ENCODE data around the gene TRMT44.
"Not testable (repeated sequence)": the region's sequence is repeated elsewhere in the genome, so short reads cannot be mapped to it uniquely, and the experiment has no call there.

TRMT44 gene

GRCh38 chr4:8500966-8501365 is 60.4 kb downstream of the TRMT44 start:
- DNase-seq = no peak

DNA sequence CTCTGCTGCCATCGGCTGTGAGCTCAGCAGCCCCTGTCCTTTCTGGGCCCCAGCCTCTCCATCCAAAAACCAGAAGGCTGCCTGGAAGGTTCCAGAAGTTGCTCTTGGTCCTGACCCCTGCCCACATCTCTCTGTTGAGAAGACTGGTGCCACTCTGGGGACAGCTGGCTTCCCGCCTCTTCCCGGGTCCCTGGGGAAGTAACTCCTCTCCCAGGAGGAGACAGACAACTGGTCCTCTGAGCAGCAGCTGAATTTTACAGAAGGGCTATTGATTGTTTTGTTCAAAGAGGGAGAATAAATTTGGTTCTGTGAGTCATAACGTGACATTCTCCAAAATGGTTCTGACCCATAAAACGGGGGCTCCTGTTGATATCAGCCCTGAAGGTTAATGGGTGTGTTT is 61.2 kb downstream of the TRMT44 start:
- DNase-seq = no peak

GRCh38 chr4:8502371-8502770 is 61.8 kb downstream of the TRMT44 start:
- no peak for DNase-seq

DNA sequence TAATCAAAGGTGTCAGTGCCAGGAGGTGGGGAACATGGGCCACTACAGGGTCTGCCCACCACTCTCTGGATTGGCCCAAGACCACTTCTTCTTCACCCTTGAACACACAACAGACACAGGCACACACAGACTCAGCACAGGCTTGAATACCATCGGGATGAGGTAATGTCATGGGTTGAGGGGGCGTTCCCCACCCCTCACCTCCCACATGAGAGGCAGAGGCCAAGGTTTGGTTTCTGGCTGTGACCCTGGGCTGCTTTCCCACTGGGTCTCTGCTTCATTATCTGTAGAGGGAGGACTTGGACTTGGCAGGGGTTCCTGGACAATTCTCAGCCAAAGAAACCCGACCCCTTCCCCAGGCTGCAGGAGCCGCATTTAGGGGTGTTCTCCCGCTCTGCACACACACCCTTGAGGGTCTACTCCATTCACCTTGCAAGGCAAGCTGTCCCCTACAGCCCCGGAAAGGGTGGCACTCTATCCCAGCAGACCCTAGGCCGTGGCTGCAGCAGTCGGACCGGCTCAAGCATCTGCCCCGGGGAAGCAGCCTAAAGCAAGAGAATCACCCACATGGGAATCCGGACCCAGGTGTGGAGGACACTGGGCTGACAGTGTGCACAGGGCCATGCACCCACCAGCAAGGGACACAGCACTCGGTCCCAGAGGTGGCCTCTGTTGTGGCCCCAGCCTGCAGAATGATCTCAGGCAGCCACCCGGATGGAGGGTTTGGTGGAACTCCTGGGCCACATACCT is 62.4 kb downstream of the TRMT44 start:
- no peak for DNase-seq

DNA sequence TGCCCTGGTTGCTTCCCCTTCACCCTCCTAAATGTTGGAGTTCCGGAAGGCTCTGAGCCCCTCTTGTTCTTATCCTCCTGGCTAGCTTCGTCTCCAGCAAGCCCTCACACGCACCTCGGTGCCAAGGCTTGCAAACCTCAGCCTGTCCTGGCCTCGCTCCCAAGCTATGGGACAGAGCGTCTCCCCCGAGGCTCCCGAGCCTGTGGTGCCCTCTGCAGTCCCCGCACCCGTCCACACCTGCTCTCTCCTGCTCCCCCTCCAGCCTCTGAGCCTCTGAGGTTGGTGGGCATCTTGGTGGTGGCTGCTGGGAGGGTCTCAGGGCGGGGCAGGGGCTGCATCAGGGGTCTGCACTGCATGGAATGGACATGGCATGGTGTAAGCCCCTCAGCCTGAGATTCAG is 63.2 kb downstream of the TRMT44 start:
- no peak for DNase-seq

DNA sequence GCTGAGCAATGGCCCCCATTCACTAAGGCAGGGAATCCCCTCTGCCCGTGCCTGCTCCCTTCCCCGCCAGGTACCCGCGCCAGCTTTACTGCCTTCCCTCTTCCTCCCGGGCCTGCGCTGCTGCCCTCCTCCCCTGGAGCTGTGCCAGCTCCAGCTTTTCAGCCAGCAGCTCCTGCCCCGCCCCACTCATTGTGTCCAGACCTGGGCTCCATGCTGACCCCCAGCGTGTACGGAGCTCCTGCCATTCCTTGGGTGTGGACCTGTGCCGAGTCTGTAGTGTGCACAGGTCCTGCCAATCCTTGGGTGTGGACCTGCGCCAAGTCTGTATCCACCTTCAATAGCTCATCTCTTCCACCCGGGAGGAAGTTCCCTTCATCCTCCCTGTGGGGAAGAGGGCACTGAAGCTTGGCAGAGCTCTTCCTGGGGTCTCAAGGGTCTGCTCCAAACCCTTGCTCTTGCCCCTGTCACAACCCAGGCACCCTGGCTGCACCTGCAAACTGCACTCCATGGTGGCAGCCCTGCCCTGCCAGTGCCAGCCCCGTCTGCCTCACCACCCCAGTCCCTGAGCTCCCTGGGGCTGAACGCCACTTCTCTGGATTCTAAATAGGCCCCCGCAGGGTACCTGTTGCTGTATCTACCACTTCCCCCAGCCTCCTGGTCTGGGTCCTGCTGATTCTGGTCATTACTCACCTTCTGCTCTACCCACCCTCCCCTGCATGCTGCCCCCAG is 63.9 kb downstream of the TRMT44 start:
- DNase-seq = no peak

DNA sequence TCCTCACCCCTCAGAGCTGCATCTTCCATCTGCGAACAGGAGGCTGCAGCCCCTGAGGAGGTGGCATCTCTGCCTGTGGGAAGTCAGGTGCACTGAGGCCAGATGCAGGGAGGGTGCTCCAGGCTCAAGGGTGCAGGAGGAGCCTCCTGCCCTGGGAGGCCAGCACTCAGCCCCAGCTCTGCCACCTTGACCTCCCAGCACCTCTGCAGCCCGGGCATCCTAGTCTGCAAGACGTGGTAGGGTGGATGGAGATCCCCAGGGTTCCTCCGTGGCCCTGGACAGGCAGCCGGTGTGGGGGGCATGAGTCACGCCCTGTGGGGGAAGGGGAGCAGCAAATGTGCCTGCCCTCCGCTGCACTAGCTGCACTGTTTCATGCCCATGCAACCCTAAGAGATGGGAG is 64.7 kb downstream of the TRMT44 start:
- no peak for DNase-seq

DNA sequence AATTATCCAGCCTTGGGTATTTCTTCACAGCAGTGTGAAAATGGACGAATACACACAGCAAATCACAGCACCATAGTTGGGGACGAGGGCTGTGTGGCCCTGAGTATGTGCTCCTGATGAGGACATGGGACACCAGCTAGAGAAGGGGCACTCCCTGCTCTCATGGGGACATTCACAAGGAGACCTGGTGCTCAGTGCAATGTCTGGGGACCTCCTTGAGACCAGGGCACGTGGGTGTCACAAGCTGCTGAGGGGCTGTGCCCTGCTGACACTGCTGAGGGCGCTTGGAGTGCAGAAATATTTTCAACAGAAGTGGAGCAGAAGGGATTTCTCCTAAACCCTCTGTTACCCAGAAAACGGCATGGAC is 65.4 kb downstream of the TRMT44 start:
- no peak for DNase-seq

DNA sequence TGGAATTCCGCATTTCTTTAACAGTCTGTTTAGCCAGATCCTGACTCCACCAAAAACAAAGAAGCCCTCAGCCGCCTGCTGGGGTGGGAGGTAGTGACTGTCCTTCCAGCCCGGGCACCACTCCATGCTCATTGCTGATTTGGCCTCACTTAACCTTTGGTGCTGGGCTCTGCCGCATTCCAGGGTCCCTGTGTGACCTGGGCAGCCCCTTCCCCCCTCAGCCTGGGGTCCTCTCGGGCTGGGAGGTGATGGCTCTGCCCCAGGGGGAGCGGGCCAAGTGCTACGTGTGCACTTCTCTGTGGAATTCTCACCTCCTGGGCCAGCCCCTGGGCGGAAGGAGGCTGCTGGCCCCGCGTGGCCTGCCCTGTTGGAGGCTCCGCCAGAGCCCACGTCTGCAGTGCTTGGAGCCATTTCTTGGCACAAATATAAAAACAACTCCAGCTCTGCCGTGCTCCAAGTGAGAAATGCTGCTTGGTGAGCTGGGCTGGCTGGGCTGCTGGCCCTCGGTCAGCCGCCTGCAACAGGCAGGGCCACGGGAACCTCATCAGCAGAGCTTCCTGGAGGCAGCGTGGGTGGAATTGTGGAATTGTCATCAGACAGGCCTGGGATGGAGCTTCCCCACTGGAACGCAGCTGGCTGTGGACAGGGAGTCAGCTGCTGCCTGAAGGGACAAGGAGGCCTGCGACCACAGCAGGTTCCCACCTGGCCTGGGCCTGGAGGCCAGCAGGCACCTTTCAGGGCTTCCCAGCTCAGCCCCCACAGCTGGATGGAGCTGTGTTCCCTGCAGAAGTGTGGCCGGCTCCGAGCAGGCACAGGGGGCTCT is 66.0 kb downstream of the TRMT44 start:
- DNase-seq = no peak

DNA sequence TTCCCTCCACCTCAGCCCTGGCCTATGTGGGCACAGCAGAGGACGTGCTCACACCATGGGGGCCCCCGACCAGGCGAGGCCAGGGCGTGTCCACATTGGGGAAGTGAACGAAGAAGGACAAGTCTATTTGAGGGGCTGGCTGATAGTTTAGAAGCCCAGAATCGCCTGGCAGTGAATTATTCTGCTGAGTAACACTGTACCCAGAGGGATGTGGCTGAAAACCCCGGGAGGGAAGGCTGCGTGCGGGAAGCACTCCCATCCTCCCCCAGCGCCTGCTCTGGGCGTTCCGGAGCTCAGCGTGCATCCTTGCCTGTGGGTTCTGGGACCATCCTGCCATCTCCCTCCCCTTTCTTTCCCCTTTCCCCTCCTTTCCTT is 66.6 kb downstream of the TRMT44 start:
- DNase-seq = no peak

GRCh38 chr4:8507624-8508023 is 67.0 kb downstream of the TRMT44 start:
- no peak for DNase-seq

DNA sequence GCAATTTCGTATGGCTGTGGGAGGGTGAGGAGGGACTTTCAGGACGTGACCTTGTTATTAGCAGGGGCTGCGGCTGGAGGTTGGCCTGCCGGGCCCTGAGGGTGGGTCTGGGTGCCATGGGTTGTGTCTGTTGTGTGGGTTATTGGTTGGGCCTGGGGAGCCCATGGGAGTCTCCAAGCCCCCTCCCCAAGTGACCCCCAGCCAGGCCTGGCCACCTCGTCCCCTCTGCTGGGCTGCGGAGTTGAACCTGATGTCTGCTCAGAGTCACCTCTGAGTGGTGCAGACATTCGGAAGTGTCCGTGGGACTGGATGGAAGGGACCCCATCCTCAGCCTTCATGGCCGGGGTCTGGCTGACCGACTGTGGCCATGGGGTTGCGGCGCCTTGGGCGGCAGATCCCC is 67.7 kb downstream of the TRMT44 start:
- no peak for DNase-seq

- DNase-seq = no peak
These were observed 68.2 kb downstream of the TRMT44 start for GRCh38 chr4:8508740-8509139.

GRCh38 chr4:8509311-8509950 is 68.9 kb downstream of the TRMT44 start:
- DNase-seq = no peak

DNA sequence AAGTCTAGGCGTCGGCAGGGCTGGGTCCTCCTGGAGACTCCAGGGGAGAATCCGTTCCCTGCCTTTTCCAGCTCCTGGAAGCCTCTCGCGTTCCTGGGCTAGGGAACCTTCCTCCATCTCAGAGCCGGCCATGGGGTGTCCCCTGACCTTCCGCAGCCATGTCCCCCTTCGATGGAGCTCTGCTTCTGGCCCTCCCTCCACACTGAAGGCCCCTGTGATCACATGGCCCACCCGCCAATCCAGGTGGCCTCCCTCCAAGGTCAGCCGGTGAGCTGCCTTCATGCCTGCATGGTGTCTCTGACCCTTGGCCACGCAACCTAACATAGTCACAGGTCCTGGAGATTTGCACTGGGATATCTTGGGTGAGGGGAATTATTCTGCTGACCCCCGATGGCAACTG is 69.6 kb downstream of the TRMT44 start:
- no peak for DNase-seq

DNA sequence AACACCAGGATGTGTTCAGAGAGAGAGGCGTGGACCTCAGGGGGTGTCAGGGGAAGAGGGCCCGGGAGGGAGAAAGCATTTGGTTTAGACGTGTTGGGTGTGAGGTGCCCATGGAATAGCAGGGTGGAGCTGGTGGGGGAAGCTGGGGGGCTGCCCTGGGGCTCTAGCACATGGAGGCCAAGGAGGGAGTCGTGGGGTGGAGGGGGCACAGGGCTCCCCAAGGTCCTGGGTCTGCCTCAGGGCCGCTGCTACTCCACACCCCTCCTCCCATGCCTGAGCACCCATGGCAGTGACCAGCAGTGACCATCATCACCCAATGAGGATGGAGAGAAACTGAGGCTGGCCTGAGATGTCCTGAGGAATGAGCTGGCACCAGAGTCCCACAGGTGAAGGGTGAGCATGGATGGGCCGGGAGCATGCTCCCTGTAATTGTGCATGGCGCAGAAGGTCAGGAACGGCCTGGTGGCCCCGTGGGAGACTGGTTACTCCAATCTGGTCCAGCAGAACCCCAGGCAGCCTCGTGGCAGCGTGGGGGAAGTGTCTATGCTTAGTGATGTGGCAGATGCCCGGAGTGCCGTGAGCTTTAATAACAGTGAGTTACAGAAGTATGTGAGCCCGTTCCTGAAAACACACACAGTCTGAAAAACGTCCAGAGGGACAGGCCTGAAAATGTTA is 70.2 kb downstream of the TRMT44 start:
- DNase-seq = no peak

DNA sequence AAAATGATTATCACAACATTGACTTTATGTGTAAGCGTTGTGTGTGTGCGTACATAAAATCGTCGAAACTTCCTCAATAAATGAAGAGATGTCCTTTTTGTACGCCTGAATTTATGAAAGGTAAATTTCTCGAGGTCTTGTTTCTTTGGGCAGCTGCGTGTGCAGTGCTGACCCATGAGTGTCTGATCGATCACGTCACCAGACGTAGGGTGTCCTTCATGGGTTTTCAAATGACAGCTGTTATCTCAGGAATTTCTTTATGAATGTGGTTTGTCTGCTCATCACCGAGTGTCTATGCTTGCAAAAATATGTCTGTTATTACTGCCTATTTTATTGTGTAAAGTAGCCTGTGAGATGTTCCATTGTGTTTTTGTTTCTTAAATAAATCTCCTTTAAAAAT is 71.9 kb downstream of the TRMT44 start:
- DNase-seq = no peak

GRCh38 chr4:8513080-8513479 is 72.5 kb downstream of the TRMT44 start:
- DNase-seq = not testable (repeated sequence)

- DNase-seq = no peak
These were observed 73.4 kb downstream of the TRMT44 start for GRCh38 chr4:8513931-8514330.

GRCh38 chr4:8514391-8514790 is 73.8 kb downstream of the TRMT44 start:
- no peak for DNase-seq

DNA sequence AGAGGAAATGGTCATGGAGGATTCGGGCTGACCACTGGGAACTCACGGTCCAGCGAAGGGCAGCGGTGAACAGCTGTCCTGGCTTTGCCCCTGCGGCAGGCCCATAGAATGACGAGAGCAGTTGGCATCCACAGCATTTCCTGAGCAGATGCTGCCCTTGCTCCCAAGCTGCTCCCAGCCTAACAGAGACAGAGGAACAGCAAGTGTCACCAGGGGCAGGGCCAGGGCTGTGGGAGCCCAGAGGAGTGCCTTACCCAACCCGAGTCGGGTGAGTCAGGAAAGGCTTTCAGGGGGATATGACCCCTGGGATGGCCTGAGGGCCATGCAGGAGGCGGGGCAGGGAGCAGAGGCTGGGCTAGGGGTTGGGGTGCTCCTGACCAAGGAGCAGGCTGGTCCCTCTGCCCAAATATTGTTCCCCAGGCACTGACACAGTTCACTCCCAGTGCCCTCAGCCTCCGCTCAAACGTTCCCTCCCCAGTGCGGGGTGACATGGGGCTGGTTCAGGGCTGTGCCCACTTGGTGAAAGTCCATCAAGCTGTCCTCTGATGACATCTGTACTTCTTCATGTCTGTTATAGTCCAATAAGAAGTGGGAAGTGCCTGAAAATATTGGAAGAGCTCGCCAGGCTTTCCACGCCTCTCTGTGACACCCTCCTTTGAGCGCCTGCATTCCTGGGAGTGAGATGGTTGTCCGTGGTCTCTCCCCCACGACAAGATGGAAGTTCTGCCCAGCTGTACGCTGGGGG is 74.9 kb downstream of the TRMT44 start:
- DNase-seq = no peak

GRCh38 chr4:8516061-8516573 is 75.5 kb downstream of the TRMT44 start:
- DNase-seq = no peak
